ACC112 (cell line): Measurements from ENCODE around the gene TAS2R8.

Experiments
- H2AFZ ChIP-seq: fragments of 200-600 bp; sonication (generic); one replicate; pipeline ENCODE4 v1.6.0; 2017; ENCODE audit warnings: antibody characterized with exemption, low read length; ENCODE audit not compliant: unreplicated experiment
- H3K27ac ChIP-seq: fragments of 200-600 bp; sonication (generic); 2 replicates; pipeline ENCODE4 v1.5.1; 2014; ENCODE audit warnings: low read depth, mild to moderate bottlenecking, antibody characterized with exemption, low read length, moderate library complexity
- H3K27me3 ChIP-seq: fragments of 200-600 bp; sonication (generic); 2 replicates; pipeline ENCODE4 v1.6.1; 2014; ENCODE audit warnings: mild to moderate bottlenecking, antibody characterized with exemption, low read length, moderate library complexity, mixed read lengths; ENCODE audit not compliant: insufficient read depth
- H3K36me3 ChIP-seq: fragments of 200-600 bp; sonication (generic); 2 replicates; pipeline ENCODE4 v1.6.1; 2016; ENCODE audit warnings: mild to moderate bottlenecking, antibody characterized with exemption, low read length, moderate library complexity, mixed read lengths; ENCODE audit not compliant: insufficient read depth
- H3K4me1 ChIP-seq: fragments of 200-600 bp; sonication (generic); one replicate; pipeline ENCODE4 v1.6.1; 2016; ENCODE audit warnings: low read length, mixed read lengths; ENCODE audit not compliant: insufficient read depth, unreplicated experiment, control insufficient read depth
- H3K4me3 ChIP-seq: fragments of 200-600 bp; sonication (generic); 2 replicates; pipeline ENCODE4 v1.5.1; 2014; ENCODE audit warnings: mild to moderate bottlenecking, low read depth, low read length
- H3K79me2 ChIP-seq: fragments of 200-600 bp; sonication (generic); one replicate; pipeline ENCODE4 v1.6.0; 2016; ENCODE audit warnings: low read length; ENCODE audit not compliant: control insufficient read depth, unreplicated experiment, insufficient read depth

The TAS2R8 gene

GRCh38 chr12:10807186-10807585 is at the start of gene TAS2R8:
Gene TAS2R8, minus strand, starts transcription at chr12:10807286. Its CDS starts 306 bp downstream, at chr12:10806980.
- Histone ChIP-seq H3K36me3 (no peaks in the 10 kb centered on the region), H2AFZ (no peak within 1 kb of the TSS), H3K4me3 (no peak within 1 kb of the TSS), H3K4me1 (no peaks in the 10 kb centered on the region), H3K27me3 (peaks cover 41% of the 10 kb centered on the region), H3K27ac (no peak within 1 kb of the TSS), H3K79me2 (no peaks in the 10 kb centered on the region)

GRCh38 chr12:10855807-10856206 is 48.7 kb upstream of the TAS2R8 start:
- no peak overlapping the region for H3K27ac ChIP-seq
- H3K4me3 ChIP-seq = no peak overlapping the region
- no peaks in the 10 kb centered on the region for H3K27me3 ChIP-seq
- H3K79me2 ChIP-seq = no peaks in the 10 kb centered on the region
- H3K4me1 ChIP-seq = no peaks in the 10 kb centered on the region
- peaks cover 5% of the 10 kb centered on the region; the same call in 1 of the 2 replicates for H3K36me3 ChIP-seq
- H2AFZ ChIP-seq = no peak overlapping the region

- H3K36me3 ChIP-seq = peaks cover 5% of the 10 kb centered on the region; the same call in 1 of the 2 replicates
- no peaks in the 10 kb centered on the region for H3K27me3 ChIP-seq
- H3K27ac ChIP-seq = no peak overlapping the region
- no peaks in the 10 kb centered on the region for H3K4me1 ChIP-seq
- no peak overlapping the region for H3K4me3 ChIP-seq
- H2AFZ ChIP-seq = no peak overlapping the region
- H3K79me2 ChIP-seq = no peaks in the 10 kb centered on the region
Observed at GRCh38 chr12:10853776-10854175, 46.7 kb upstream of the TAS2R8 start.

DNA sequence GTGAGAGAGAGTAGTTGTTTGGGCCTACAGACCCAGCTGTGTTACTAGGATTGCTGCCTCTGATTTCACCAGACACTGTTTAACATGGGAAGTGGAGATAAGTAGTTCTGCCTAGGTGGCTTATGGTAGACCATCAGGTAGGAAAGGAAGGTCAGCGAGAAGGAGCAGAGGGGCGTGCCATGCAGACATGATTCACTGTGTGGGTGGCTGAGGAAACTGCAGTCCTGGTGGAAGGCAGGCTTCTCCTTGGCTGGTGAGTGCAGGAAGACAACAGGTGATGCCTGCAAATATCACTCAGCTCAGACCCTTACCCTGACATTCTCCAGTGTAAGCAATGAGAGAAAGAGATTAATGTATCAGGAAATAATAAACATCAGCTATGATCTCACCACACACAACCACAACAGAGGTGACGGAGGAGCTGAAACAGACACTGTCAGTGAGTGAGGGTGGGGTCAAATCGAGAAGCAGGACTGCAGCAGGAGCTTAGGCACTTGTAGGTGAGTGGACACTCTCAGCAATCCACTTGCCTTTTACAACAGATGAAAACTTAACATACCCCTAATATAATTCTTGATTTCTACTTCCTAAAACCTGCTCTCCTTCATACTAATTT is 44.3 kb upstream of the TAS2R8 start:
- no peak overlapping the region for H3K27ac ChIP-seq
- no peak overlapping the region for H3K4me3 ChIP-seq
- no peak overlapping the region for H2AFZ ChIP-seq
- no peaks in the 10 kb centered on the region for H3K4me1 ChIP-seq
- no peaks in the 10 kb centered on the region for H3K36me3 ChIP-seq
- H3K79me2 ChIP-seq = no peaks in the 10 kb centered on the region
- no peaks in the 10 kb centered on the region for H3K27me3 ChIP-seq

DNA sequence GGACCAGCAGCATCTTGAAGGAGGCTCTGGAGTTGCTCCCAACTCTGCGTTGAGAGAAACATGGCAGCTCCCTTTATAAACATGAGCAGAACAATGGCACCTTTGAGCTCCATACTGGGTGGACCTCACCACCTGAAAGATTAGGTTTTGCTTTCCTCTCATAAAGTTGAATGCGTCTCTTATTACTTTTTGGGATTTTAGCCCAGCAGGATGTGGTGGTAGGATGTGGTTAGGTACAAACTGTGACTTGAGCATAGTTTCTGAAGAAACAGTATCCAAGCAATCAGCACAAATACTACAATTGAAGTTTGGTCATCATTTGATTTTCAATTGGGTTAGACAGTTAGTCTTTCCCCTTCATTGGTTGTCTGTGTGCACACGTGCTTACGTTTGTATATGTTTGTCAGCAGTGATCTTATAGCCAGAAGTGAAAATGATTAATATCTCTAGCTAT is 42.4 kb upstream of the TAS2R8 start, which contains the start of gene PRR4:
PRR4 (minus strand) TSS at position 51 of the 454 bp plus-strand sequence; CDS start at position 13, 38 bp downstream.
- Histone ChIP-seq H3K79me2 (no peaks in the 10 kb centered on the region), H3K27ac (no peak within 1 kb of the TSS), H3K27me3 (no peaks in the 10 kb centered on the region), H2AFZ (no peak within 1 kb of the TSS), H3K4me3 (no peak within 1 kb of the TSS), H3K36me3 (no peaks in the 10 kb centered on the region), H3K4me1 (no peaks in the 10 kb centered on the region)

DNA sequence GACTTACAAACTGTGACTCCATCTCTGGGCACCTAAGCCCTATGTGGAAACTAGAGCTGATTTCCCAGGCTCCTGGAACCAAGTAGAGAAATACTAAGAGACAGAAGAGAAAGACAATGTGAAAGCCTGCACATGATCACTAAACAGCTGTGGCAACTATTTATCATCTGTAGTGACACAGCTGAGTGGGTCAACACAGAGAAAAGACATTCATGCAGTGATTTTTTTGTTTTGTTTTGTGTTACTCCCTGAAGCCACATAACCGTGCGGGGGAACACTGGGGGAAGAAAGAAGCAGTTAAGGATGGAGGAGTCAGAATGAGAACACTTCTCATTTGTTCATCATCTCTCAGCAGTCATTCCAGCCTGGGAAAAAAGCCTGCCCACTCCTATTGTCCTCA is 40.7 kb upstream of the TAS2R8 start:
- H2AFZ ChIP-seq = no peak overlapping the region
- H3K27ac ChIP-seq = no peak overlapping the region
- H3K4me1 ChIP-seq = no peaks in the 10 kb centered on the region
- no peaks in the 10 kb centered on the region for H3K36me3 ChIP-seq
- no peaks in the 10 kb centered on the region for H3K27me3 ChIP-seq
- no peaks in the 10 kb centered on the region for H3K79me2 ChIP-seq
- H3K4me3 ChIP-seq = no peak overlapping the region

DNA sequence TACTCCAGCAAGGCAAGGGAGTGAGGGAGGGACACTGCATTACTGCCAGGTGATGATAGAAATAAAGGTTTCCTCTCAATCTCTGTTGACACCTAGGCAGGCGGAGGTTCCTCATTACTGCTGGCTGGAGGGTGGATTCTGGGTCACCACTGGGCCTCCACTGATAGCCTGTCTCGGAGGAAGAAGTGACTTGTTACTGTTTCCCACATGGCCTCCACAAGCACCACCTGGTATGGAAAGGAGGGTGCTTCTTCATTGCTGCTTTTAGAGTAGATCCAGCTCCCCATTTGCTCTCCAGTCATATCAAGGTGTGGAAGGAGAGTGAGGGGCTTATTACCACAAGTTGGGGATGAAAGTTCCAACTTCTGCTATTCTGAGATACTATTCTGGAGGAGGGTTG is 35.8 kb upstream of the TAS2R8 start:
- H3K79me2 ChIP-seq = no peaks in the 10 kb centered on the region
- no peak overlapping the region for H2AFZ ChIP-seq
- no peaks in the 10 kb centered on the region for H3K27me3 ChIP-seq
- no peaks in the 10 kb centered on the region for H3K4me1 ChIP-seq
- H3K27ac ChIP-seq = no peak overlapping the region
- no peak overlapping the region for H3K4me3 ChIP-seq
- no peaks in the 10 kb centered on the region for H3K36me3 ChIP-seq

GRCh38 chr12:10838461-10838860 is 31.4 kb upstream of the TAS2R8 start:
- Histone ChIP-seq H3K4me1 (no peaks in the 10 kb centered on the region), H3K27me3 (no peaks in the 10 kb centered on the region), H3K27ac (no peak overlapping the region), H3K36me3 (no peaks in the 10 kb centered on the region), H3K4me3 (no peak overlapping the region), H2AFZ (no peak overlapping the region), H3K79me2 (no peaks in the 10 kb centered on the region)

DNA sequence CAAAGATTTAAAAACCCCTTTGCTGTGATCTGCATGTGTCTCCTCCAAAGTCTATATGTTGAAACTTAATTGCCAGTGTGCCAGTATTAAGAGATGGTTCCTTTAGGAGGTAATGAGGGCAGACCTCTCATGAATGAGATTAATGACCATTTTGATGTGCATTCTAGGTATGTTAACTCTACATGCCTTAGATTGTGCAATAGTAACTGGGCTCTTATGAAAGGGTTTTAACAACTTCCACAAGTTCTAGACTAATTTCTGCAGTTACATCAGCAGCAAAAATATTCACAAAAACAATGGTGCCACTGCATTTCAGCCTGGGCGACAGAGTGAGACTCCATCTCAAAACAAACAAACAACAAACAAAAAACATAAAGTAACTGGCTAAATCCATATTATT is 22.9 kb upstream of the TAS2R8 start:
- H3K79me2 ChIP-seq = no peaks in the 10 kb centered on the region
- no peaks in the 10 kb centered on the region for H3K36me3 ChIP-seq
- H3K4me1 ChIP-seq = no peaks in the 10 kb centered on the region
- no peak overlapping the region for H3K4me3 ChIP-seq
- H2AFZ ChIP-seq = no peak overlapping the region
- H3K27me3 ChIP-seq = no peaks in the 10 kb centered on the region
- no peak overlapping the region for H3K27ac ChIP-seq

- Histone ChIP-seq H3K4me3 (no peak within 1 kb of the TSS), H3K27me3 (no peaks in the 10 kb centered on the region), H2AFZ (no peak within 1 kb of the TSS), H3K79me2 (no peaks in the 10 kb centered on the region), H3K27ac (no peak within 1 kb of the TSS), H3K4me1 (no peaks in the 10 kb centered on the region), H3K36me3 (no peaks in the 10 kb centered on the region)
Observed at GRCh38 chr12:10826258-10826657, 19.2 kb upstream of the TAS2R8 start, which contains the start of gene TAS2R10. Gene TAS2R10, minus strand, starts transcription at chr12:10826358. Its CDS starts 89 bp downstream, at chr12:10826269.

DNA sequence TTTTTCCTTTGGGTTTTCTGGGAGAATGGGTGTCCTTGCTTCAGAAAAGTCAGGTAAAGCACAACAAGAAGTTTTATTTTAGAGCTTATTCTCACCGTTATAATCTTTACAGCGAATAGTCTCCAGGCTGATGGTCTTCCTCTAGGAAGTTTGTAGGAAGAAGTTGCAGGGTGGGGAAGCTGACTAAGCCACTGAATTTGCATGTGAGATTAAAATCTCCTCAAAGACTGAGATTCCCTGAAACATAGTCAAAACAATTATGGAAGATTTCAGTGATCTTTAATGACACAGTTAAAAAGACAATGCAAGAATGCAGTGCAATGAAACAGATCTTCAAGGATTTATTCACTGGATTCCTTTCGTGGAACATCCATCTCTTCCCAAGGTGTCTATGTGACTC is 17.9 kb upstream of the TAS2R8 start:
- Histone ChIP-seq H3K79me2 (no peaks in the 10 kb centered on the region), H3K4me1 (no peaks in the 10 kb centered on the region), H3K4me3 (no peak overlapping the region), H2AFZ (no peak overlapping the region), H3K36me3 (no peaks in the 10 kb centered on the region), H3K27ac (no peak overlapping the region), H3K27me3 (no peaks in the 10 kb centered on the region)
